ENCODE measurements around the gene KRT74.
A peak's percentile ranks its signal among the peaks of the same experiment; 100 is the strongest.

Gene KRT74

DNA sequence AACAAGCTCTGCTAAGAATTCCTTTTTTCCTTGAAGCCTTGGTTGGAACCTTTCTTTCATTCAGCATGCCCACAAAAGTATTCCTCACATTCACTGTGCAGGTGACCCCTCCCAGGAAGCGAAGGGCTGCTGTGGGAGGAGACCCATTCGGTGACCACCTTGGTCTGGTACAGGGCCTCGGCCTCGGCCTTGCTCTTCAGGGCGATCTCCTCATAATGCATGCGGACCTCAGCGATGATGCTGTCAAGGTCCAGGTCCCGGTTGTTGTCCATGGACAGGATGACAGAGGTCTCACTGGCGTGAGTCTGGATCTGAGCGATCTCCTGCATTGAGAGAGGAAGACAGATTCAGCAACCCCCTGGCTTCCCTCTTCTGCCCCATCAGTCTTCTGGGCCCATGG is 3.1 kb downstream of the KRT74 start:
- DNase-seq, result no peak

DNA sequence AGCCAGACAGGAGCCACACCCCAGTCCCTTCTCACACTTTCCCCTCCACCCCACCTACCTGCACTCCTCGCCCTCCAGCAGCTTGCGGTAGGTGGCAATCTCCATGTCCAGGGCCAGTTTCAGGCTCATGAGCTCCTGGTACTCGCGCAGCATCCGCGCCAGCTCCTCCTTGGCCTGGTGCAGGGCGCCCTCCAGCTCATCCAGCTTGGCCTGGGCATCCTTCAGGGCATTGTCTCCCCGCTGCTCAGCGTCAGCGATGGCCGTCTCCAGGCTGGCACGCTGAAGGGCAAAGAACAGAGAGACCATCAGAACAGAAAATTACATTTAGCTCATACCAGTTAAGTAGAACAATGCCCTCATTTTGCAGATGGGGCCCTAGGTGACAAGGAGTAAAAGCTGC is 5.5 kb downstream of the KRT74 start:
- DNase-seq, result no peak

- DNase-seq, result no peak
These were observed 6.8 kb downstream of the KRT74 start for GRCh38 chr12:52566847-52567291.

DNA sequence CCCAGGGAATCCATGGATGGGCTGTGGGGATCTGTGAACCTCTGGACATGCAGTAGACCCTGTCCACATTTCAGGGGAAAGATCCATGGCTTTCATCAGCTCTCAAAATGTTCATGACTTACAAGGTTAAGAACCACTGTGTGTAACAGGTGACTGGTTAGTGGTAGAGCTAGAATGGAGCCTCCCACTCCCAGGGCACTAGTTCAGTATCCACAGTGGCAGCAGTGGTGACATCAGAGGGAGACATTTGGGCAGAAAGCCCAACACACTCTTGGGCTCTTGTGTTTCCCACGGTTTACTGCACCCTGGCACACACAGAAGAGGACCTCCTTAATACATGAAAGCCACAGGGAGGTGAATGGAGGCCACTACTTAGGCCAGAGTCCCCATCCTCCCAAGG is 9.1 kb downstream of the KRT74 start:
- no peak for DNase-seq

DNA sequence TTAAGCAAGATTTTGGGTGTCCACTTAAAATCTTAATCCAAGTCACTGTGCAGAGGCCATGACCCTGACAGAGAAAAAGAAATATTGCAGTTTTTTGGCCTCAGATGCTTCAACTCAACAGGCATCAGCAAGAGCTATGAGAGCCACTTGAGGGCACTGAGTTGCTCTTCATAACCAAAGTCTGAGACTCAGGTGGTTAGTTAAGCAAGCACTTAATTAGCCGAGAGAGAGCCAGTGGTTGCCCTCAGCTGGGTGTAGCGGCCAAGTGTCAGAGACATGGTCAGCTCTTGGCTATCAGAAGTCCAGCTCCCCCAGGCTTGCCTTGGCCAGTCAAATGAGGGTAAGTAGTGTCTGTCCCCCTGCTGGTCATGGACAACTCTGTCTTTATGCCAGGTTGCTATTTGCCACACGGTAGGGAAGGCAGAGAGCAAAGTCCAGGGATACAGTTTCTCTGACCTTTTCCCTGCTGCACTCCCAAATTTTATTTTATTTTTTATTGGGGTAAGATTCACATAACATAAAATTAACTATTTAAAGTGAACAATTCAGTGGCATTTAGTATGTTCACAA is 11.7 kb downstream of the KRT74 start:
- DNase-seq, result no peak

DNA sequence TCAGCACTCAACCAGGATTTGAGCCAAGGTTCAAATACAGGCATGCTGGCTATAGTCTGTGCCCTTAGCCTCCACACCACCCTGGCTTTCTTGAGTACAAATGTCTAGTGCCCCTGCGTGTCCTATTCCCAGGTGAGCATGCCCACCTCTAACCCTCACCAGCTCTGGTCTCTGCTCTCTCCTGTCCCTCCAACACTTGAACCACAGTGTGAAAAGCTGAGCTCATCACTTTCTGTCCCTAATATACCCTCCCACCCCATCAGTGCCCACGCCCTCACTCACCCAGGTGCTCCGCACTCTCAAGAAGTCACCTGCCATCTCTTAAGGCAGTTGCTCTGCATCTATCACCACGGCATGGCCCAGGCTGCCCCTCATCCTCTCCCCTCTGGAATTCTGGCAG is 13.7 kb downstream of the KRT74 start:
- no peak for DNase-seq

GRCh38 chr12:52558781-52559445 is 14.7 kb downstream of the KRT74 start:
- DNase-seq, result no peak

- DNase-seq, result no peak
These were observed 16.2 kb downstream of the KRT74 start for GRCh38 chr12:52557476-52557875.

- no peak for DNase-seq
These were observed 18.1 kb downstream of the KRT74 start for GRCh38 chr12:52555577-52555976.

GRCh38 chr12:52552681-52553195 is 20.9 kb downstream of the KRT74 start, which contains the start of gene KRT71:
TSS of gene KRT71 (minus strand) at chr12:52553145. CDS start at chr12:52553077, 68 bp downstream.
- DNase-seq, result no peak

- no peak for DNase-seq
These were observed 21.6 kb downstream of the KRT74 start for GRCh38 chr12:52552055-52552454.

DNA sequence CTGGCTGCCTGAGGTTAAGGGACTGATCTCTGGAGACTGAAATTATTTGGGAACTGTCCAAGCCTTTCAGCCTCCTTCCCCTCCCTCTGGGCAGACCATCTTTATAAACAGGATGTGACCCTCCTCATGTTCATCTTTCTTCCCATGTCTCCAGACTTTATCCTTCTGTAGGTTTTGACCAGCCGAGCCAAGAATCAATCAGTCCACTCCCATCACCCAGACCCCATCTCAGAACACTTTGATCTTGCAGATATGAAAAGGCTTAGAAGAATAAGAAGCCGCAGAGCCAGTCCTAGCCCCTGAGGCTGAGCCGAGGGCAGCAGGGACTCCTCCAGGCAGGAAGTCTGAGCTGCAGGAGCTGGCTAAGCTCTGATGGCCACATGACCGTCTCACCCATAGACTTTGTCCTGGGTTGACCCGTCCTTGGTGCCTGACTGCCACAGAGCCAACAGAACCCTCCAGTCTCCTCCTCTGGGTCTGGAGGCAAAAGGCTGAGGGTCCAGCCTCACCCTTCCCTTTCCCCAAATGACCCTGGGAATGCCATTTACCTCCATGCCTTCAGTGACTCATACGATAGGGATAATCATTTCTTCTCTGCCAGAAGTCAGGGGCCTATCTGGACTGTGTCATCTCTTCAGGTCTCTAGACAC is 22.3 kb downstream of the KRT74 start:
- no peak for DNase-seq

DNA sequence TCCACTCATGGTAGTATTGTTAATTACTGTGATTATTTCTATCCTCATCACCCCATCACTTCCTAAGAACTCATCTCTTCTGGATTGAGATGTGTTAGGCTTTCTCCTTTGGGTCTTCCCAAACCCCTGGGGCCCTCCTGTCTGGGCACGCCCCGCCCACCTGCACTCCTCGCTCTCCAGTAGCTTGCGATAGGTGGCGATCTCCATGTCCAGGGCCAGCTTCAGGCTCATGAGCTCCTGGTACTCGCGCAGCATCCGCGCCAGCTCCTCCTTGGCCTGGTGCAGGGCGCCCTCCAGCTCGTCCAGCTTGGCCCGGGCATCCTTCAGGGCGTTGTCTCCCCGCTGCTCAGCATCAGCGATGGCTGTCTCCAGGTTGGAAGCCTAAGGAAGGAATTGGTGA is 27.5 kb downstream of the KRT74 start:
- no peak for DNase-seq

DNA sequence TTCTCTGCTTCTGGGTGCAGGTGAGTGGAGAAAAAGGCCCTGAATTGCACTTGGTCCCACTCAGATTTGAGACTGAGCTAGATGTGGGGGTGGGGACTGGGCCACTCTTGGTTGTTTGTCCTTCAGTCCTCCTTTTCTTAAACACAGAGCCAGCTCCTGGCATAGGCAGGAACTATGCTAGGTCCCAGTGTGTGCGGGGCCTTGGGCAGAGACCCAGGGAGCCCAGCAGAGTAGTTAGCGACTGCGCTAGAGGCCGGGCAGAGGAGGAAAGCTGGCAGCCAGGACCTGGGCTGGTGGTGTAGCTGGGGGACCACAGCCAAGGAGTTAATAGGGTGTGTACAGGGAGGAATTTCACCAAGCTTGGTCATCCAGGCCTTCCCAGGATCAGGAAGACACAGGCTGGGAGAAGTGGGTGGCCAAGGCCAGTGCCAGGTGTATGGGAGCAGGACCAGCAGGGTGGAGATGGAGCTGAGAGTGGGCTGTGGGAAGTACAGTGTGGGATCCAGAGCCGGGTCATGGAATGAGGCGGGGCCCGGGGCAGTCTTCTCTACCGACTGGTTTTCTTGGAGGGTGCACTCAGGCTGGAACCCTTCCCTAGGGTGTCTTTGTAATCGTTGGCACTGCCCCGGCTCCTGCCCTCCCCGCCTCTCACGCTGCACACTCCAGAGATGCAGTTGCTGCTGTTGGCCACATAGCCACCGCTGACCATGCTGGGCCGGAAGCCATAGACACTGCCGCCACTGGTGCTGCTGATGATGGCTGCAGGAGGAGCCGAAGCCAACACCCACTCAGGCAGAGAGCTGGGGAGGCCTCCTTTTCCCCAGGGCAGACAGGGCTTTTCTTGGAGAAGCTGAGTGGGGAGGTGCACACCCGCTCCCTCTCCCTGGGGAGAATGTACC is 29.4 kb downstream of the KRT74 start:
- DNase-seq, result no peak

- DNase-seq, result no peak
These were observed 30.8 kb downstream of the KRT74 start for GRCh38 chr12:52542785-52543318.

GRCh38 chr12:52542157-52542556 is 31.5 kb downstream of the KRT74 start:
- no peak for DNase-seq

GRCh38 chr12:52541709-52542108 is 31.9 kb downstream of the KRT74 start:
- DNase-seq, result no peak

DNA sequence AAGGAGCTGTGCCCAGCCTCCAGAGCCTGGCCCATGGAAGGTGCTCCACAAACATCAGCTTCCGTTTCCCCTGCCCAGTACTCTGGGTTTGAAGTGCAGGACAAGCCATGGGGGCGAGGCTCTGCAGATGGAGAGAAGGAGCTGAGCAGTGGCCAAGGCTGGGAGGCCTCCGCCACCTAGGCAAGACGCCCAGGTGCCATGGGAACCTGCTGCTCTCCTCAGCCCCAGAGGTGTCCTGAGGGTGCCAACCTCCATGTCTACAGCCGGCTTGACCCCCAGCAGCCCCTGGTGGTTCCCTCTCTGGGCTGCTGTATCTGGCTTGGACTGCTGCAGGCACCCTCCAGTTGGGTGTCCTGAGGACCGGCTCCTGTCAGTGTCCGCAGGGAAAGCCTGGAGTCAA is 33.1 kb downstream of the KRT74 start:
- DNase-seq, result no peak

DNA sequence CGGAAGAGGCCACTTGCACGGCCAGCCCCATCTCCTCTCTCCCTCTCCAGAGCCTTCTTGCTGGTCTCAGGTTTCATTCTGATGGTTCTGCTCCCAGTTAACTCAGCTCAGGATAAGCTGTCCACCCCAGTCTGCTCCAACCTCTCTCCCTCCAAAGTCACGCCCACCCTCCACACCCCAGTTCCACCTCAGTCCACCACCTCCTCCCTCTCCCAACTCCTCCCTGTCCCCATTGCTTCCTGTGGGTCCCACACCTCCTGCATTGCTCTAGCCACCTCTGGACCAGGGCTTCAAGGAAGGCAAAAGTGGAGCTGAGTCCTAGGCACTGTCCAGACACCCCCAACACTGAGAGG is 33.8 kb downstream of the KRT74 start:
- DNase-seq, result no peak

DNA sequence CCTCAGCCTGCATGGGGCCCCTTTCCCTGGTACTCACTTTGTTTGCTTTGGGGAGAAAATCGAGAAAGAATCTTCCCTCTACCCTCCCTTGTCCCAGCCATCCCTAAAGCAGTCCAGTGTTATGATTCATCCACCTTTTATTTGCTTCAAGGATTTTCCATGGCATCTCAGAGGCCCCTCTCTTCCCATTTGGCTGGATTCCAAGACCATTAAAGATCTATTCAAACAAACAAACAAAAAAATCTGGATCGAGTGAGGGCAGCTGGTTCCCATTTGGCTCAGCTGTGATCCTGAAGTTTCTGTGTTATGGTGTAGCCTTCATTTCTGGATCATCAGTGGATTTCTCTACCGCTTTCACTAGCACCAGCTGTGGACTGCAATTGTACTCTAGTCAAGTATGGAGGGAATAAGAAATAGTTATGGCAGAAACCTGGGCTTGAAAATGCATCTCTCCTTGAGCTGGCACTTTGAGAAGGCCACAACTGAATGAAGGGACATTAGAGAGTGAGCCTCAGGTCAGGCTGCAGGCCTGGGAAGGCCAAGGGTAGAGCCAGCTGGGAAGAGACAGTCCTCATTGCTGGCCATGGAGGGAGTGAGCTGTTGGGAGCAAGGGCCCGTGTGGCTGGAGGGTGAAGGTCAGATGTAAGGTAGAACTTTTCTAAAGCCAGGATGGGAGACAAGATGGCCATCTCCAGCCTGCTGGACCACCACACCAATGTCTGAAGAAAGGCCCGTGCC is 34.4 kb downstream of the KRT74 start:
- DNase-seq, result peak; percentile 77

GRCh38 chr12:52537101-52537500 is 36.5 kb downstream of the KRT74 start:
- DNase-seq, result no peak

GRCh38 chr12:52535574-52535973 is 38.1 kb downstream of the KRT74 start:
- no peak for DNase-seq

All from fibroblast of upper back skin (primary cell).